WTC11 (cell line): Measurements from ENCODE around the gene BMPR2. TPM values are rescaled to one million over a fixed set of nuclear protein-coding genes. Genes with fewer than 3 reads are reported as not detected.

Source experiments
- ATAC-seq: fragments of 200-7000 bp; cut with Tn5 transposase; 2 replicates; pipeline ENCODE4 v1.10.0; 2021; ENCODE audit warnings: mild to moderate bottlenecking, moderate library complexity
- CTCF ChIA-PET: fragments of 300-600 bp; sonication (Branson Sonifier 250); formaldehyde crosslinking; loops from one replicate; lab custom pipeline; 2021; ENCODE audit warnings: antibody characterized with exemption; lab: Charles Lee
- POLR2A ChIA-PET: fragments of 350-600 bp; sonication (Branson Sonifier 250); formaldehyde crosslinking; loops from one replicate; lab custom pipeline; 2021; ENCODE audit warnings: antibody characterized with exemption; lab: Charles Lee
- DNase-seq: peaks from one replicate; pipeline ENCODE4 v3.0.0; 2021; ENCODE audit warnings: low spot score
- H3K27ac Mint-ChIP-seq: 2 replicates; pipeline ENCODE4 v1.8.0; 2021; ENCODE audit warnings: mixed read lengths
- H3K27me3 Mint-ChIP-seq: 2 replicates; pipeline ENCODE4 v1.8.0; 2021; ENCODE audit warnings: low read depth, mild to moderate bottlenecking, moderate library complexity, mixed read lengths
- H3K36me3 Mint-ChIP-seq: 2 replicates; pipeline ENCODE4 v1.8.0; 2021; ENCODE audit warnings: mixed read lengths
- H3K4me1 Mint-ChIP-seq: 2 replicates; pipeline ENCODE4 v1.8.0; 2022; ENCODE audit warnings: mixed read lengths
- H3K4me3 Mint-ChIP-seq: 2 replicates; pipeline ENCODE4 v1.8.0; 2021; ENCODE audit warnings: mild to moderate bottlenecking, moderate library complexity, mixed read lengths
- H3K9me3 Mint-ChIP-seq: 2 replicates; pipeline ENCODE4 v1.8.0; 2021; ENCODE audit warnings: mixed read lengths
- ESRRA ChIP-seq: sonication (generic); formaldehyde crosslinking; IDR thresholded peaks from 2 replicates; pipeline ENCODE4 v1.8.1; 2022; ENCODE audit warnings: mild to moderate bottlenecking, missing genetic modification reagents, borderline replicate concordance
- HMGA2 ChIP-seq: fragments of 250-450 bp; sonication (Bioruptor Pico); IDR thresholded peaks from 2 replicates; pipeline ENCODE4 v1.4.0; 2021; ENCODE audit warnings: mild to moderate bottlenecking, moderate library complexity
- MYBL2 ChIP-seq: sonication (generic); formaldehyde crosslinking; IDR thresholded peaks from 2 replicates; pipeline ENCODE4 v1.8.1; 2023; ENCODE audit warnings: mild to moderate bottlenecking, moderate library complexity, missing genetic modification reagents
- NR1H2 ChIP-seq: sonication (generic); formaldehyde crosslinking; IDR thresholded peaks from 2 replicates; pipeline ENCODE4 v1.9.0; 2021; ENCODE audit warnings: mild to moderate bottlenecking, moderate library complexity, missing genetic modification reagents
- SP1 ChIP-seq: sonication (generic); formaldehyde crosslinking; conservative IDR thresholded peaks from 2 replicates; pipeline ENCODE4 v1.8.1; 2022; ENCODE audit warnings: missing genetic modification reagents
- total RNA-seq: library from RNA; stranded (reverse); gene quantifications from 3 replicates; pipeline ENCODE4 v1.2.3, GENCODE V29; 2021
- TF ChIP-seq, protein P1 (sequence below): fragments of 250-450 bp; sonication (Bioruptor Pico); IDR thresholded peaks from 2 replicates; pipeline ENCODE4 v1.9.0; 2021; ENCODE audit warnings: mild to moderate bottlenecking, borderline replicate concordance
- TF ChIP-seq, protein P2 (sequence below): sonication (generic); formaldehyde crosslinking; IDR thresholded peaks from 2 replicates; pipeline ENCODE4 v1.8.0; 2022; ENCODE audit warnings: missing genetic modification reagents
- TF ChIP-seq, protein P3 (sequence below): fragments of 250-450 bp; sonication (Bioruptor Pico); IDR thresholded peaks from 2 replicates; pipeline ENCODE4 v1.9.0; 2021; ENCODE audit warnings: mild to moderate bottlenecking
- TF ChIP-seq, protein P4 (sequence below): sonication (generic); formaldehyde crosslinking; IDR thresholded peaks from 2 replicates; pipeline ENCODE4 v1.8.1; 2022; ENCODE audit warnings: low read depth, mild to moderate bottlenecking, moderate library complexity, missing genetic modification reagents, borderline replicate concordance
- TF ChIP-seq, protein P5 (sequence below): sonication (generic); formaldehyde crosslinking; IDR thresholded peaks from 2 replicates; pipeline ENCODE4 v1.8.1; 2022; ENCODE audit warnings: low read depth, missing genetic modification reagents, borderline replicate concordance
- TF ChIP-seq, protein P6 (sequence below): sonication (generic); formaldehyde crosslinking; IDR thresholded peaks from 2 replicates; pipeline ENCODE4 v1.8.1; 2023; ENCODE audit warnings: mild to moderate bottlenecking, missing genetic modification reagents
- TF ChIP-seq, protein P7 (sequence below): sonication (generic); formaldehyde crosslinking; IDR thresholded peaks from 2 replicates; pipeline ENCODE4 v1.8.0; 2022; ENCODE audit warnings: mild to moderate bottlenecking, missing genetic modification reagents

Gene BMPR2
- total RNA-seq, 1 experiment from 2014 or later = 22.1 TPM

DNA sequence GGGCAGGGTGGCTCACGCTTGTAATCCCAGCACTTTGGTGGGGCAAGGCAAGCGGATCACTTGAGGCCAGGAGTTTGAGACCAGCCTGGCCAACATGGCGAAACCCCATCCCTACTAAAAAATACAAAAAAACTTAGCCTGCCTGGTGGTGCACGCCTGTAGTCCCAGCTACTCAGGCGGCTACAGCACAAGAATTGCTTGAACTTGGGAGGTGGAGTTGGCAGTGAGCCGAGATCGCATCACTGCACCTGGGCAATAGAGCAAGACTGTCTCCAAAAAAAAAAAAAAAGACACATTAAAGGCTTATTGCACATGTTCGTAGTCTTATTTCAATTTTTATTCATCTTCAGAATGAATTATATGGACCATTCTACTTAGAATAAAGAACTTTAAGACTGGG lies 110.2 kb downstream of the BMPR2 start:
- no peak overlapping the region for H3K27ac Mint-ChIP-seq
- POLR2A ChIA-PET = interaction anchor here (0.7 kb wide), 1 partner anchor 1807 kb away, joined by 4 read pairs; no protein-coding TSS in a partner anchor
- no peaks in the 10 kb centered on the region for H3K9me3 Mint-ChIP-seq
- H3K4me1 Mint-ChIP-seq = 0 out of 2 replicates have a peak, but pooled peaks cover 5% of the 10 kb centered on the region
- TF ChIP-seq ESRRA (CRISPR knock-in tag) = no peak
- no peak for TF ChIP-seq NR1H2
- CTCF ChIA-PET = no interaction called here
- no peaks in the 10 kb centered on the region for H3K27me3 Mint-ChIP-seq
- no peak overlapping the region for H3K4me3 Mint-ChIP-seq
- DNase-seq (no peak), ATAC-seq (no peak)
- H3K36me3 Mint-ChIP-seq = peaks cover 10% of the 10 kb centered on the region

DNA sequence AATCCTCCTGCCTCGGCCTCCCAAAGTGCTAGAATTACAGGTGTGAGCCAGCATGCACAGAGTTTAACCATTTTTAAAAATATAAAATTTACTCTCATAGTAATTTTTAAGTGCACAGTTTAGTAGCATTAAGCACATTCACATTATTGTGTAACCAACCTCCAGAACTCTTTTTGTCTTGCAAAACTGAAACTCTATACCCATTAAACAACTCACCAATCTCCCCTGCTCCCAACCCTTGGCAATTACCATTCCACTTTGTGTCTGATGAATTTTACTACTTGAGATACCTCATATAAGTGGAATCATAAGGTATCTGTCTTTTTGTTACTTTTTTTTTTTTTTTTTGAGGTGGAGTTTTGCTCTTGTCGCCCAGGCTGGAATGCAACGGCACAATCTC lies 112.5 kb downstream of the BMPR2 start:
- no peaks in the 10 kb centered on the region for H3K27me3 Mint-ChIP-seq
- DNase-seq (no peak), ATAC-seq (no peak)
- POLR2A ChIA-PET = no interaction called here
- H3K36me3 Mint-ChIP-seq = 0 out of 2 replicates have a peak, but pooled peaks cover 2% of the 10 kb centered on the region
- TF ChIP-seq, protein P1, sequence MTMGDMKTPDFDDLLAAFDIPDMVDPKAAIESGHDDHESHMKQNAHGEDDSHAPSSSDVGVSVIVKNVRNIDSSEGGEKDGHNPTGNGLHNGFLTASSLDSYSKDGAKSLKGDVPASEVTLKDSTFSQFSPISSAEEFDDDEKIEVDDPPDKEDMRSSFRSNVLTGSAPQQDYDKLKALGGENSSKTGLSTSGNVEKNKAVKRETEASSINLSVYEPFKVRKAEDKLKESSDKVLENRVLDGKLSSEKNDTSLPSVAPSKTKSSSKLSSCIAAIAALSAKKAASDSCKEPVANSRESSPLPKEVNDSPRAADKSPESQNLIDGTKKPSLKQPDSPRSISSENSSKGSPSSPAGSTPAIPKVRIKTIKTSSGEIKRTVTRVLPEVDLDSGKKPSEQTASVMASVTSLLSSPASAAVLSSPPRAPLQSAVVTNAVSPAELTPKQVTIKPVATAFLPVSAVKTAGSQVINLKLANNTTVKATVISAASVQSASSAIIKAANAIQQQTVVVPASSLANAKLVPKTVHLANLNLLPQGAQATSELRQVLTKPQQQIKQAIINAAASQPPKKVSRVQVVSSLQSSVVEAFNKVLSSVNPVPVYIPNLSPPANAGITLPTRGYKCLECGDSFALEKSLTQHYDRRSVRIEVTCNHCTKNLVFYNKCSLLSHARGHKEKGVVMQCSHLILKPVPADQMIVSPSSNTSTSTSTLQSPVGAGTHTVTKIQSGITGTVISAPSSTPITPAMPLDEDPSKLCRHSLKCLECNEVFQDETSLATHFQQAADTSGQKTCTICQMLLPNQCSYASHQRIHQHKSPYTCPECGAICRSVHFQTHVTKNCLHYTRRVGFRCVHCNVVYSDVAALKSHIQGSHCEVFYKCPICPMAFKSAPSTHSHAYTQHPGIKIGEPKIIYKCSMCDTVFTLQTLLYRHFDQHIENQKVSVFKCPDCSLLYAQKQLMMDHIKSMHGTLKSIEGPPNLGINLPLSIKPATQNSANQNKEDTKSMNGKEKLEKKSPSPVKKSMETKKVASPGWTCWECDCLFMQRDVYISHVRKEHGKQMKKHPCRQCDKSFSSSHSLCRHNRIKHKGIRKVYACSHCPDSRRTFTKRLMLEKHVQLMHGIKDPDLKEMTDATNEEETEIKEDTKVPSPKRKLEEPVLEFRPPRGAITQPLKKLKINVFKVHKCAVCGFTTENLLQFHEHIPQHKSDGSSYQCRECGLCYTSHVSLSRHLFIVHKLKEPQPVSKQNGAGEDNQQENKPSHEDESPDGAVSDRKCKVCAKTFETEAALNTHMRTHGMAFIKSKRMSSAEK (CRISPR knock-in tag) = no peak
- TF ChIP-seq, protein P2, sequence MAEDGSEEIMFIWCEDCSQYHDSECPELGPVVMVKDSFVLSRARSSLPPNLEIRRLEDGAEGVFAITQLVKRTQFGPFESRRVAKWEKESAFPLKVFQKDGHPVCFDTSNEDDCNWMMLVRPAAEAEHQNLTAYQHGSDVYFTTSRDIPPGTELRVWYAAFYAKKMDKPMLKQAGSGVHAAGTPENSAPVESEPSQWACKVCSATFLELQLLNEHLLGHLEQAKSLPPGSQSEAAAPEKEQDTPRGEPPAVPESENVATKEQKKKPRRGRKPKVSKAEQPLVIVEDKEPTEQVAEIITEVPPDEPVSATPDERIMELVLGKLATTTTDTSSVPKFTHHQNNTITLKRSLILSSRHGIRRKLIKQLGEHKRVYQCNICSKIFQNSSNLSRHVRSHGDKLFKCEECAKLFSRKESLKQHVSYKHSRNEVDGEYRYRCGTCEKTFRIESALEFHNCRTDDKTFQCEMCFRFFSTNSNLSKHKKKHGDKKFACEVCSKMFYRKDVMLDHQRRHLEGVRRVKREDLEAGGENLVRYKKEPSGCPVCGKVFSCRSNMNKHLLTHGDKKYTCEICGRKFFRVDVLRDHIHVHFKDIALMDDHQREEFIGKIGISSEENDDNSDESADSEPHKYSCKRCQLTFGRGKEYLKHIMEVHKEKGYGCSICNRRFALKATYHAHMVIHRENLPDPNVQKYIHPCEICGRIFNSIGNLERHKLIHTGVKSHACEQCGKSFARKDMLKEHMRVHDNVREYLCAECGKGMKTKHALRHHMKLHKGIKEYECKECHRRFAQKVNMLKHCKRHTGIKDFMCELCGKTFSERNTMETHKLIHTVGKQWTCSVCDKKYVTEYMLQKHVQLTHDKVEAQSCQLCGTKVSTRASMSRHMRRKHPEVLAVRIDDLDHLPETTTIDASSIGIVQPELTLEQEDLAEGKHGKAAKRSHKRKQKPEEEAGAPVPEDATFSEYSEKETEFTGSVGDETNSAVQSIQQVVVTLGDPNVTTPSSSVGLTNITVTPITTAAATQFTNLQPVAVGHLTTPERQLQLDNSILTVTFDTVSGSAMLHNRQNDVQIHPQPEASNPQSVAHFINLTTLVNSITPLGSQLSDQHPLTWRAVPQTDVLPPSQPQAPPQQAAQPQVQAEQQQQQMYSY = no peak
- no peak for TF ChIP-seq MYBL2 (CRISPR knock-in tag)
- TF ChIP-seq, protein P3, sequence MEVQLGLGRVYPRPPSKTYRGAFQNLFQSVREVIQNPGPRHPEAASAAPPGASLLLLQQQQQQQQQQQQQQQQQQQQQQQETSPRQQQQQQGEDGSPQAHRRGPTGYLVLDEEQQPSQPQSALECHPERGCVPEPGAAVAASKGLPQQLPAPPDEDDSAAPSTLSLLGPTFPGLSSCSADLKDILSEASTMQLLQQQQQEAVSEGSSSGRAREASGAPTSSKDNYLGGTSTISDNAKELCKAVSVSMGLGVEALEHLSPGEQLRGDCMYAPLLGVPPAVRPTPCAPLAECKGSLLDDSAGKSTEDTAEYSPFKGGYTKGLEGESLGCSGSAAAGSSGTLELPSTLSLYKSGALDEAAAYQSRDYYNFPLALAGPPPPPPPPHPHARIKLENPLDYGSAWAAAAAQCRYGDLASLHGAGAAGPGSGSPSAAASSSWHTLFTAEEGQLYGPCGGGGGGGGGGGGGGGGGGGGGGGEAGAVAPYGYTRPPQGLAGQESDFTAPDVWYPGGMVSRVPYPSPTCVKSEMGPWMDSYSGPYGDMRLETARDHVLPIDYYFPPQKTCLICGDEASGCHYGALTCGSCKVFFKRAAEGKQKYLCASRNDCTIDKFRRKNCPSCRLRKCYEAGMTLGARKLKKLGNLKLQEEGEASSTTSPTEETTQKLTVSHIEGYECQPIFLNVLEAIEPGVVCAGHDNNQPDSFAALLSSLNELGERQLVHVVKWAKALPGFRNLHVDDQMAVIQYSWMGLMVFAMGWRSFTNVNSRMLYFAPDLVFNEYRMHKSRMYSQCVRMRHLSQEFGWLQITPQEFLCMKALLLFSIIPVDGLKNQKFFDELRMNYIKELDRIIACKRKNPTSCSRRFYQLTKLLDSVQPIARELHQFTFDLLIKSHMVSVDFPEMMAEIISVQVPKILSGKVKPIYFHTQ (CRISPR knock-in tag) = no peak
- no peak for TF ChIP-seq SP1
- no peak for TF ChIP-seq HMGA2 (CRISPR knock-in tag)
- TF ChIP-seq, protein P4, sequence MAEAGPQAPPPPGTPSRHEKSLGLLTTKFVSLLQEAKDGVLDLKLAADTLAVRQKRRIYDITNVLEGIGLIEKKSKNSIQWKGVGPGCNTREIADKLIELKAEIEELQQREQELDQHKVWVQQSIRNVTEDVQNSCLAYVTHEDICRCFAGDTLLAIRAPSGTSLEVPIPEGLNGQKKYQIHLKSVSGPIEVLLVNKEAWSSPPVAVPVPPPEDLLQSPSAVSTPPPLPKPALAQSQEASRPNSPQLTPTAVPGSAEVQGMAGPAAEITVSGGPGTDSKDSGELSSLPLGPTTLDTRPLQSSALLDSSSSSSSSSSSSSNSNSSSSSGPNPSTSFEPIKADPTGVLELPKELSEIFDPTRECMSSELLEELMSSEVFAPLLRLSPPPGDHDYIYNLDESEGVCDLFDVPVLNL = no peak
- TF ChIP-seq, protein P5, sequence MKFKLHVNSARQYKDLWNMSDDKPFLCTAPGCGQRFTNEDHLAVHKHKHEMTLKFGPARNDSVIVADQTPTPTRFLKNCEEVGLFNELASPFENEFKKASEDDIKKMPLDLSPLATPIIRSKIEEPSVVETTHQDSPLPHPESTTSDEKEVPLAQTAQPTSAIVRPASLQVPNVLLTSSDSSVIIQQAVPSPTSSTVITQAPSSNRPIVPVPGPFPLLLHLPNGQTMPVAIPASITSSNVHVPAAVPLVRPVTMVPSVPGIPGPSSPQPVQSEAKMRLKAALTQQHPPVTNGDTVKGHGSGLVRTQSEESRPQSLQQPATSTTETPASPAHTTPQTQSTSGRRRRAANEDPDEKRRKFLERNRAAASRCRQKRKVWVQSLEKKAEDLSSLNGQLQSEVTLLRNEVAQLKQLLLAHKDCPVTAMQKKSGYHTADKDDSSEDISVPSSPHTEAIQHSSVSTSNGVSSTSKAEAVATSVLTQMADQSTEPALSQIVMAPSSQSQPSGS (CRISPR knock-in tag) = no peak
- TF ChIP-seq, protein P6, sequence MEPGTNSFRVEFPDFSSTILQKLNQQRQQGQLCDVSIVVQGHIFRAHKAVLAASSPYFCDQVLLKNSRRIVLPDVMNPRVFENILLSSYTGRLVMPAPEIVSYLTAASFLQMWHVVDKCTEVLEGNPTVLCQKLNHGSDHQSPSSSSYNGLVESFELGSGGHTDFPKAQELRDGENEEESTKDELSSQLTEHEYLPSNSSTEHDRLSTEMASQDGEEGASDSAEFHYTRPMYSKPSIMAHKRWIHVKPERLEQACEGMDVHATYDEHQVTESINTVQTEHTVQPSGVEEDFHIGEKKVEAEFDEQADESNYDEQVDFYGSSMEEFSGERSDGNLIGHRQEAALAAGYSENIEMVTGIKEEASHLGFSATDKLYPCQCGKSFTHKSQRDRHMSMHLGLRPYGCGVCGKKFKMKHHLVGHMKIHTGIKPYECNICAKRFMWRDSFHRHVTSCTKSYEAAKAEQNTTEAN (CRISPR knock-in tag) = no peak
- TF ChIP-seq, protein P7, sequence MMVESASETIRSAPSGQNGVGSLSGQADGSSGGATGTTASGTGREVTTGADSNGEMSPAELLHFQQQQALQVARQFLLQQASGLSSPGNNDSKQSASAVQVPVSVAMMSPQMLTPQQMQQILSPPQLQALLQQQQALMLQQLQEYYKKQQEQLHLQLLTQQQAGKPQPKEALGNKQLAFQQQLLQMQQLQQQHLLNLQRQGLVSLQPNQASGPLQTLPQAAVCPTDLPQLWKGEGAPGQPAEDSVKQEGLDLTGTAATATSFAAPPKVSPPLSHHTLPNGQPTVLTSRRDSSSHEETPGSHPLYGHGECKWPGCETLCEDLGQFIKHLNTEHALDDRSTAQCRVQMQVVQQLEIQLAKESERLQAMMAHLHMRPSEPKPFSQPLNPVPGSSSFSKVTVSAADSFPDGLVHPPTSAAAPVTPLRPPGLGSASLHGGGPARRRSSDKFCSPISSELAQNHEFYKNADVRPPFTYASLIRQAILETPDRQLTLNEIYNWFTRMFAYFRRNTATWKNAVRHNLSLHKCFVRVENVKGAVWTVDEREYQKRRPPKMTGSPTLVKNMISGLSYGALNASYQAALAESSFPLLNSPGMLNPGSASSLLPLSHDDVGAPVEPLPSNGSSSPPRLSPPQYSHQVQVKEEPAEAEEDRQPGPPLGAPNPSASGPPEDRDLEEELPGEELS (CRISPR knock-in tag) = no peak
- CTCF ChIA-PET = no interaction called here
- H3K4me3 Mint-ChIP-seq = no peak overlapping the region
- H3K27ac Mint-ChIP-seq = no peak overlapping the region
- H3K9me3 Mint-ChIP-seq = no peaks in the 10 kb centered on the region
- peaks cover 7% of the 10 kb centered on the region for H3K4me1 Mint-ChIP-seq
